ENCODE measurements around the gene ST3GAL2. TPM values are rescaled to one million over a fixed set of nuclear protein-coding genes. Genes with fewer than 3 reads are reported as not detected.

Gene ST3GAL2
- total and polyA plus RNA-seq, 9 of the 15 experiments (the other 6 are each of a cell fraction or from before 2014, with no cell fraction given), result 1.5 to 108 (median 34.3) TPM

GRCh38 chr16:70381604-70382342, 57.1 kb downstream of the ST3GAL2 start (continued):
- TF ChIP-seq RERE (CRISPR knock-in tag; IDR thresholded peaks at IDR 0.05; ENCODE audit: borderline replicate concordance), result no peak
- TF ChIP-seq ZBTB26 (CRISPR knock-in tag; IDR thresholded peaks at IDR 0.05), result no peak
- TF ChIP-seq THRA (IDR thresholded peaks at IDR 0.05), result no peak
- no peak for TF ChIP-seq CREB5 (CRISPR knock-in tag; IDR thresholded peaks at IDR 0.05)
- TF ChIP-seq RBM22 (IDR thresholded peaks at IDR 0.05; ENCODE audit: low read depth, low read length, poor library complexity, severe bottlenecking), result peak; percentile 24
- TF ChIP-seq HEY1 (CRISPR knock-in tag; IDR thresholded peaks at IDR 0.05; ENCODE audit: borderline replicate concordance), result no peak
- no peak for TF ChIP-seq FOXA1 (IDR thresholded peaks at IDR 0.05; ENCODE audit: borderline replicate concordance)
- no peak for TF ChIP-seq NEUROD1 (IDR thresholded peaks at IDR 0.05; ENCODE audit: borderline replicate concordance, low read depth, low read length, partially characterized antibody)
- no peak for TF ChIP-seq ZNF584 (CRISPR knock-in tag; IDR thresholded peaks at IDR 0.05; ENCODE audit: low read depth)
- TF ChIP-seq XRCC4 (IDR thresholded peaks at IDR 0.05; ENCODE audit: extremely low read depth, insufficient read depth, insufficient read length), result no peak
- TF ChIP-seq ZNF695 (CRISPR knock-in tag; IDR thresholded peaks at IDR 0.05), result no peak
- TF ChIP-seq ZNF146 (CRISPR knock-in tag; IDR thresholded peaks at IDR 0.05; ENCODE audit: unreplicated experiment), result no peak
- no peak for TF ChIP-seq CBFA2T3 (IDR thresholded peaks at IDR 0.05)
- no peak for TF ChIP-seq ZNF507 (tag; conservative IDR thresholded peaks at IDR 0.05)
- TF ChIP-seq EZH2 (IDR thresholded peaks at IDR 0.05; ENCODE audit: borderline replicate concordance, low read depth, low read length), result no peak
- TF ChIP-seq CBFB (CRISPR knock-in tag; IDR thresholded peaks at IDR 0.05), result no peak

Measured in K562 (cell line).